ENCODE results near the gene SDF4.
"Not testable (repeated sequence)": the region's sequence is repeated elsewhere in the genome, so short reads cannot be mapped to it uniquely, and the experiment has no call there.

SDF4 gene

DNA sequence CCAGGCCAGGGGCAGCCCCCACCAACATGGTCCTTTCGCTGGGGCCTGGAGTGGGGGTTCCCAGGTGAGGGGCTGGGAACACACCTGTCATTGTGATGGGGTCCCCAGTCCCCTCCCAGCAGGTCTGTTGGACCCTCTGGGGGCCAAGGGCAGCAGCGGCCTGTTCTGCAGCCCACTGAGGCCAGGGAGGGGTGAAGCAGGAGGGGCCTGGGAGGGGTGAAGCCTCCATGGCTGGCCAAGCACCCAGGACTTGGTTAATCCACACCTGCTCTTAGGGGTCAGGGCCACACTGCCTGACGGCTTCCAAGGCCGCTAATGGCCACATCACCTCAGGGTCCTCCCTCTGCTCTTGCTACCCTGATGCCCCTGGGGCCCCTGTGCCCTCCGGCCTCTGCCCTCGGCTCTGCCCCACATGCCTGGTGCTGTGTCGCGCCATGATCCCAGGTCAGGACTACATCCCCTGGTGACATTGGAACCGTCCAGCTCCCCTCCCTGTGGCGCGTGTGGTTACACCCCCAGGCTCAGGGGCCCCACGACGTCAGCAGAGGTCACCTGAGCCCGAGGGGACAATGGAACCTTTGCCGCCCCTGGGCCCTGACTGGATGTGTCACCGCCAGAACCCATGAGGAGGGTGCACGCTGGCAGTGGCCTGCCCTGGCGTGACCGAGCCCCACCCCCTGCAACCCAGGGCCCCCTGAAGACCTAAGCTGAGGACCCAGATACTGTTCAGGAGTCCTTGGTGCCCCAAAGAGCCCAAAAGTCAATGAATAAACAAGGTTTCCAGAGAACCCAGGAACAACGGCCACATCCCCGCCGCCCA, 32.5 kb downstream of the SDF4 start:
- DNase-seq (ENCODE audit: low spot score): no peak

DNA sequence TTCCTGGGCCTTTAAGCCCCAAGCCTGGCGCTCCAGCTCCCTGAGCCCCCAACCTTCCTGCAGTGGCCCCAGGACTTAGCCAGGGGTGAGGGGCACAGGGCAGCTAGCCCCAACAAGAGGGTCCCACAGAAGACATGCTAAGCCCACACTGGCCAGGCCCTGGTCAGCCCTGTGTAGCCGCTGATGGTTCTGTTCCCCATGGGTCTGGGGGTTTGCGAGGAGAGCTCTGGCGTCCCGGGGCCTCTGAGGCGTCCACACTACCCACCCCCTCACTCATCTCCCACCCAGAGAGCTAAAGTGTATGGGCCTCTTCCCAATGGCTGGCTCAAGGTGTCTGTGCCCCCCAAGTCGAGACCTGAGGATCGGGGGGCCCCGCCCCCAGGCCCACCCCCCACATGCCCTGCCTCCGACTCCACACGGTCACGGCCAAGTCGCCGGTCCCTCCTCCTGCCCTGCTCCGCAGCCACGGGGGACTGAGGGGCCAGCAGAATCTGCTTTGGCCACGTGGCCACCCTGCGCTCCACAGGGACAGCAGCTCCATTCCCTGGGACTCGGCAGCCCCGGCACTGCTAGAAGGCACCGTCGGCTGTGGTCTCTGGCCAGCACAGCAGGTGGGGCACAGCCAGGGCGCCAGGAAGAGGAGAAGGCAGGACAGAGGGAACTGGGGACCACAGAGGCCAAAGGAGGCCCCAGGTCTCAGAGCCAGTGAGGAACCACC, 33.2 kb downstream of the SDF4 start:
- DNase-seq (ENCODE audit: low spot score): no peak

DNA sequence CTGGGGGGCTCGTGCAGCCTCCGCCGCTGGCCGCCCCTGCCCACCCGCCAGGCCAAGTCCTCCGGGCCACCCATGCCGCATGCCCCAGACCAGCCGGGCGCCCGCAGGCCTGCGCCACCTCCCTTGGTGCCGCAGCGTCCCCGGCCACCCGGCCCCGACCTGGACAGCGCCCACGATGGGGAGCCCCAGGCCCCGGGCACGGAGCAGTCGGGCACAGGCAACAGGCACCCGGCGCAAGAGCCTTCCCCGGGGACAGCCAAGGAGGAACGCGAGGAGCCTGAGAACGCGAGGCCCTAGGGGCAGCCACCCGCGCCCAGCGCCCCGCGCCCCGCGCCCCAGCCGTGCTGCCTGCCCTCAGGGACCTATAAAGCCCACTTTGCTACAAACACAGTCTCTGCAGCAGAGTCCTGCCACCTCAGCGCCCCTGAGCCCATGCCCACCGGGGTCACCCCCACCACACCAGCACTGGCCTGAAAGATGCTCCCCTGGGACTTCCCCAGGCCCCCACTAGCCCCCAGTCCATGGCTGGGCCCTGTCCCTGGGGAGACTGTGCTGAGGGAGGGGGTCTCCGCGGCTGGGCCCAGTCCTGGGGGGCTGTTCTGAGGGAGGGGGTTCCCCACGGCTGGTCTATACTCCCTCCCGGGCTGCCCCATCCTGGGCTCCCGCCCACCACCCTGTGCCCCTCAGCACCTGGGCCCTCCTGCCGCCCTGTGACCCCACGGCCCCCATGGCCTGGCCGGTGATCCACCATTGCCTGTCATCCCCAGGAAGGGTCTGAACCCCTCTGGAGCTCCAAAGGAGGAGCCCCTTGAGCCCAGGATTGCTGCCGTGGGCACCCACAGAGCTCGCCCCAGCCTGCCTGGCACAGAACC, 34.0 kb downstream of the SDF4 start:
- no peak for DNase-seq (ENCODE audit: low spot score)

DNA sequence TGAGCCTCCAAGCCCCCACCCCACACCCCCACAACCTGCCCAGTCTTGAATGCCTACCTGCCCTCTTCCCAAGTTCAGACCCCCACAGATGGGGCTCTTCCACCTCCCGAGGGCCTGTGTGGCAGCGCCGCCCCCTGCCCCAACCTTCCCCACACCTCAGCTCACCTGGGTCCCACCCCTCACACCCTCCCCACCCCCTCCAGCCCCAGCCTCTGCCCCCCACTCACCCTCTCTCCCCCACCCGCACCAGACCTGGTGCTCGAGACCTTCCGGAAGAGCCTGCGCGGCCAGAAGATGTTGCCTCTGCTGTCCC, 34.7 kb downstream of the SDF4 start:
- DNase-seq (ENCODE audit: low spot score): no peak

DNA sequence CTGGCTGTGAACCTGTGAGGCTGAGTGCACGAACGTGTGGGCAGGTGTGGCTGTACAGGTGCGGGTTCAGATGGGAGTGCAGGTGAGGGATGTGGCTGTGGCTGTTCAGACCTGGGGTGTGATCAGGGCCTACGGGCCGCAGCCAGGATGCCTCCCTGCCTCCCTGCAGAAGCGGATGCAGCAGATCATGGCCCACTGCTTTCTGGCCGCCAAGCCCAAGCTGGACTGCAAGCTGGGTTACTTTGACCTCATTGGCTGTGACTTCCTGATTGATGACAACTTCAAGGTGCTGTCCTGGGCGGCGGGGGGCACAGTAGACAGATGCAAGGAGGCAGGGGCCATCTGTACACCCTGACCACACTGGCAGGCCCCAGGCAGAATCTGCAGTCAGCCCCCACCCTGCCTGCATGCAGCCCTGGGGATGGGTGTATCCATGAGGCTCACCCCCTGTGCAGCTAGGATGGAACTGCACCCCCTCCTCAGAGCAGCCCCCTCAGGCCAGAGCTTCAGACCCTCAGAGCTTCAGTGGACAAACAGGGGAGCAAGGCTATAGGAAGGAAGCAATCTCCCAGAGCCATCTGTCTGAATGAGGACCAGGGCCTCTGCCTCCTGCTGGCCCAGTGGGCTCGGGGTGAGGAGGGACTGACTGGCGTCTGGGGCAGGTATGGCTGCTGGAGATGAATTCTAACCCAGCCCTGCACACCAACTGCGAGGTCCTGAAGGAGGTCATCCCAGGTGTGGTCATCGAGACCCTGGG, 35.2 kb downstream of the SDF4 start:
- DNase-seq (ENCODE audit: low spot score): no peak

DNA sequence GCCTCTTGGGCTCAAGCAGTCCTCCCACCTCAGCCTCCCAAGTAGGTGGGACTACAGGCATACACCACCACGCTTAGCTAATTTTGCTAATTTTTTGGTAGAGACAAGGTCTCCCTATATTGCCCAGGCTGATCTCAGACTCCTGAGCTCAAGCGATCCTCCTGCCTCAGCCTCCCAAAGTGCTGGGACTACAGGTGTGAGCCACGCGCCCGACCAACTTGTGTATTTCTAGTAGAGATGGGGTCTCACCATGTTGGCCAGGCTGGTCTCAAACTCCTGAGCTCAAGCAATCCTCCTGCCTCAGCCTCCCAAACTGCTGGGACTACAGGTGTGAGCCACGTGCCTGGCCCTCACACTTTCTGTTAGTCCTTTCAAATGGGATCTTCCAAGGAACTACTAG, 36.1 kb downstream of the SDF4 start:
- DNase-seq (ENCODE audit: low spot score): not testable (repeated sequence)

DNA sequence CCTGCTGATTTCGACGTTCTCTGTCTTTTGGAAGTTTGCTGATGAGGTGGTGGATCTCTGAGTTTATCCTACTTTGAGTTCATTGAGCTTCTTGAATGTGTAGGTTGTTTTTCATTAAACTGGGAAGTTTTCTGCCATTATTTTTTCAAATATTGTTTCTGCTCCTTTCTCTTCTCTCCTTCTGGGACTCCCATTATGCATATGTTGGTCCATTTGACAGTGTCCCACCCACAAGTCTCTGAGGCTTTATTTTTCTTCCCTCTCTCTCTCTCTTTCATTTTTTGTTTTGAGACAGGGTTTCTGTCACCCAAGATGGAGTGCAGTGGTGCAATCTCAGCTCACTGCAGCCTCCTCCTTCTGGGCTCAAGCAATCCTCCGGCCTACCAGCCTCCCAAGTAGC, 37.1 kb downstream of the SDF4 start:
- DNase-seq (ENCODE audit: low spot score): no peak

DNA sequence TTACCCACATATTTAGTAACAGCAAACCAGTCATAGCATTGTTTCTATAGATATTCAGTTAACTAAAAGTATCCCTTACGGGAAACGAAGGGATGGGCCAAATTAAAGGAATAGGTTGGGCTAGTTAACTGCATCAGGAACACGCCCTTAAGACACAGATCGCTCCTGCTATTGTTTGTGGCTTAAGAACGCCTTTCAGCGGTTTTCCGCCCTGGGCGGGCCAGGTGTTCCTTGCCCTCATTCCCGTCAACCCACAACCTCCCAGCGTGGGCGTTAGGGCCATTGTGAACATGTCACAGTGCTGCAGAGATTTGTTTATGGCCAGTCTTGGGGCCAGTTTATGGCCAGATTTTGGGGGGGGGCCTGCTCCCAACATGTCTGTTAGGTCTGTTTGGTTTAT, 40.1 kb downstream of the SDF4 start:
- DNase-seq (ENCODE audit: low spot score): no peak

DNA sequence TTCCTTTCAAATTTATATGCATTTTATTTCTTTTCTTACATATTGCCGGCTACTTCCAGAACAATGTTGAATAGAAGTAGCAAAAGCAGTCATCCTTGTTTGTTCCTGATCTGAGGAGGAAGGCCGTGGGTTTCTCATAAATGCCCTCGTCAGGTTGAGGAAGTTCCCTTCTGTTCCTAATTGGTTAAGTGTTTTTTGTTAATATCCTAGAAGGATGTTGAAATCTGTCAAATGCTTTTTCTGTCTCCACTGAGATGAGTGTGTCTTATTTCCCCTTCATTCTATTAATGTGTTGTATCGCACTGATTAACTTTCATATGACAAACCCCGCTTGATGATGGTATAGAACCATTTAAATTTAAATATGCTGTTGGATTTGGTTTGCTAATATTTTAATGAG, 42.7 kb downstream of the SDF4 start:
- no peak for DNase-seq (ENCODE audit: low spot score)

DNA sequence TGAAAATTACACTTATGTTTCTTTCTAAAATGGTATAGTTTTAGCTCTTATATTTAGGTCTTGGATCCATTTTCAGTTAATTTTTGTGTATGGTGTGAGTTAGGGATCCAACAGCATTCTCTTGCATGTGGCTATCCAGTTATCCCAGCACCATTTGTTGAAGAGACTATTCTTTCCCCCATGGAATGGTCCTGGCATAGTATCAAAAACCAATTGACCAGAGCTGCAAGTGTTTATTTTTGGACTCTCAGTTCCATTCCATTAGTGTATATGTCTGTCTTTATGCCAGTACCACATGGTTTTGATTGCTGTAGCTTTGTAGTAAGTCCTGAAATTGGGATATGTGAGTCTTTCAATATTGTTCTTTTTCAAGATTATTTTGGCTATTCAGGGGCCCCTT, 43.9 kb downstream of the SDF4 start:
- no peak for DNase-seq (ENCODE audit: low spot score)

DNA sequence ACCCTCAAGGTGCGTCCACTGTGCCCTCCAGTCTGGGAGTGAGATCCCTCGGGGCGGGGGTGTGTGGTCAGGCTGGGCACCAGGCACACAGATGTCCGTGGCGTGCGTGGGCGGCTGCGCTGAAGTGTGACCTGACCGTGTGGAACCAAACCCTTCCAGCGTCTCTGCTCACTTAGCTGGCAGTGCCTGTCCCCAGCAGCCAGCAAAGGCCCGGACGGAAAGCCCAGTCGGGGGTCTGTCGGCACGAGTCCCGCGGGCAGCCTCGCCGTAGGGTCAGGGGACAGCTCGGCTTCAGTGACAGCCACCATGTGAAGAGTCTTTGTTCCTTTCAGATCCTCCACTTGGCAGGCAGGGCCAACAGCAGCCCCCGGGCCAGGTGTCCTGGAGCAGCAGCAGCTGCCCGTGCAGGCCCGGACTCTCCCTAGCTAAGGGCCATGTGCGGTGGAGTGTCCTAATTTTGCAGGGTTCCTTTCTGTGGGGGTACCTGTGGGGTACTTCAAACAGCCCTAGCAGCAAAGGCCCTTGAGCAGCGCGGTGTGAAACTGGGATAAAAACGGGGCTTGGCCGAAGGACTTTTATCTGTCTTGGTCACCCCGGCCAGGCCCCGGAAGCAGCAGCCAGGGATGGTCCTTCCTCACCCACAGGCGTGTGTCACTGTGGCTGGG, 46.6 kb downstream of the SDF4 start:
- DNase-seq (ENCODE audit: low spot score): no peak

DNA sequence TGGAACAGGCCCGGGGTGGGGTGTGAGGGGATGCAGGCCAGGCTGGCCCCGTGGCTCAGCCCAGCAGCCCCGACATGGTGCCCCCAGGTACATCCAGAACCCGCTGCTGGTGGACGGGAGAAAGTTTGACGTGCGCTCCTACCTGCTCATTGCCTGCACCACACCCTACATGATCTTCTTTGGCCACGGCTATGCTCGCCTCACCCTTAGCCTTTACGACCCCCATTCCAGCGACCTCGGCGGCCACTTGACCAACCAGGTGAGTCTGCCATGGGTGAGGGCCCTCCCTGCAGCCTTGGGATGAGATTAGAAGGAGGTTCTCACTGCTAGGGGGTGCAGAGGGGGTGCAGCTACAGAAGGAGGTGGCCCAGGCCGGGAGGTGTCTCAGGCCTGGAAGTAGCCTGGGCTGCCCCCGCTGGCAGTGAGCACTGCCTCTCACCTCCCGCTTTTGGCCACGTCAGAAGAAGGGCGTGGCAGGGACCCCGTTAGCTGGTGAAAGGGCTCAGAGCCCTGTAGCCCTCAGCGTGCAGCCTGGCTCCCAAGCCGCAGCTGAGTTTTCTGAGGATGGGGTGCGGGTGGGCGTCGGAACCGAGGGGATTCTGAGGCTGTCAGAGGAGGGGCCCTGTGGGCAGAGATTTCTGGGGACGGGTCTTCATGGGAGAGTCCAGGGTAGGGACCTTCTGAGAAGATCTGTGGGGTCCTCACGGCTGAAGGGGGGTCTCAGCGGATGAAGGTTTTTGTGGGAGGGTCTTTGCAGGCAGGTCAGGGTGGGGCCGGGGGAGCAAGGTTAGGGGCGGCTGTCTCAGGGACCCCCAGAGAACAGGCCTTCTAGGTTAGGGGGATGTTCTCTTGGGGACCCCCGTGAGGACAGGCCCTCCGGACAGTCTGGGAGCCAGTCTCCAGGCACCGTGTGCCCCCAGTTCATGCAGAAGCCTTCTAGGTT, 47.7 kb downstream of the SDF4 start:
- DNase-seq (ENCODE audit: low spot score): no peak

DNA sequence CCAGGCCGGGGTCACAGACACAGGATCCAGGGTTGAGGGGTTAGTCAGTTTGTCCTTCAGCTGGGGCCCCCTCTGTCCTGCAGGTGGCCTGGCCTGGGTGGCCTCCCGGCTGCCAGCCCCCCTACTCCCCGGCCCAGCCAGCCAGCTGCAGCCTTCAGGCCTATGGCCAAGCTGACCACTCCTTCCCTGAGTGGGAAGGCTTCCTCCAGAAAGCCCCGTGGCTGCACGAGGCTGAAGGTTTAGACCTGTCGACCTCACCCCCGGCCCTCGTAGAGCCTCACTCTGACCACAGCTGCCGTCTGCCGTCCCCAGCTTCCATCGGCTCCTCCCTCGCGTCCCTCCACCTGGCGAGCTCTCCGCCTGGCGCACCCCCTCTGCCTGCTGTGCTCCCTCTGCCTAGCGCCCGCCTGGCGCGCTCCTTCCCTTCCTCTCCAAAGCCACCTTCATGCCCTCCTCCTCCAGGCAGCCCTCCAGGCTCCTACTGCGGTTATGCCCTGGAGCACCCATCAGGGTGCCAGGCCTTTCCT, 48.5 kb downstream of the SDF4 start:
- no peak for DNase-seq (ENCODE audit: low spot score)

DNA sequence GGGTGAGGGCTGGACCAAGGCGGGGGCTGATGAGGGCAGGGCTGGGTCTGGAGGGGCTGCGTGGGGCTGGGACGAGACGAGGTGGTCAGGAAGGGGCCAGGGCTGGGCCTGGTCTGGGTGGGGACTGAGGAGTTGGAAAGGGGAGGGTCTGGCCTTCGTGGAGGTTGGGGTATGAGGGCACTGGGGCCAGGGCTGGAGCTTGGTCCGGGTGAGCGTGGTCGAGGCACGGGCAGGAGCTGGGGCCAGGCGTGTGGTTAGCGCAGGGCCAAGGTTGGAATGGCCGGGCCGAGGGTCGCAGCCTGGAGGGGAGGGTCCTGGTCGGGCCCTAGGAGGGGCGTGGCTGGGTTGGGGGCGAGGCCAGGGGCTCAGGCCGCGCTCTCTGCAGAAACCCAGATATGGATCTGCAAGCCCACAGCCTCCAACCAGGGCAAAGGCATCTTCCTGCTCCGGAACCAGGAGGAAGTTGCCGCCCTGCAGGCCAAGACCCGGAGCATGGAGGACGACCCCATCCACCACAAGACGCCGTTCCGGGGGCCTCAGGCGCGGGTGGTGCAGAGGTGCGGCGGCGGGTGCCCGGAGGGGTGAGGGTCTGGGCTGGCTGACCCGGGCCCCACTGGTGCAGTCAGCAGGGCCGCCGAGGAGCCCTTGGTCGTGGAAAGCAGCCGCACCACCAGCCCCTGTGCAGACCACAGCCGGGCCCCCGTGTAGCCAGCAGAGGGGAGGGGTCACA, 49.1 kb downstream of the SDF4 start:
- no peak for DNase-seq (ENCODE audit: low spot score)

DNA sequence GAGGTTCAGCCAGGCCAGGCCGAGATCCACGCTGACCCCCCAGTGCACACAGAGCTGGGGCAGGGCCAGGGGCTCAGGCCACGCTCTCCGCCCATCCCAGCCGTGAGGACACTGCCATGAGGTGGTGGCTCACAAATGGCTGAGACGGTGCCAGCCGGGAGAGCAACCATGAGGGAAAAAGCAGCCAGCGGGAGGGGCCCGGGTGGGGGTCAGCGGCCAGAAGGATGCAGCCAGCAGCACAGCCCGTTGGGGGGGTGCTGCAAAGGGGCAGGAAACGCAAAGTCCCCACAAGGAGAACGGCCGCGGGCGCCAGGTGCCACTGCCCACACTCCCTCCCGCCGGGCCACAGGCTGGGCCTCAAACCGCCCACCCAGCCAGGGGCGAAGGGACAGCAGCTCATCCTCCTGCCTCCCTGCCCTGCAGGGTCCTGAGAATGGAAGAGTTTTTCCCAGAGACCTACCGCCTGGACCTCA, 49.8 kb downstream of the SDF4 start:
- no peak for DNase-seq (ENCODE audit: low spot score)

DNA sequence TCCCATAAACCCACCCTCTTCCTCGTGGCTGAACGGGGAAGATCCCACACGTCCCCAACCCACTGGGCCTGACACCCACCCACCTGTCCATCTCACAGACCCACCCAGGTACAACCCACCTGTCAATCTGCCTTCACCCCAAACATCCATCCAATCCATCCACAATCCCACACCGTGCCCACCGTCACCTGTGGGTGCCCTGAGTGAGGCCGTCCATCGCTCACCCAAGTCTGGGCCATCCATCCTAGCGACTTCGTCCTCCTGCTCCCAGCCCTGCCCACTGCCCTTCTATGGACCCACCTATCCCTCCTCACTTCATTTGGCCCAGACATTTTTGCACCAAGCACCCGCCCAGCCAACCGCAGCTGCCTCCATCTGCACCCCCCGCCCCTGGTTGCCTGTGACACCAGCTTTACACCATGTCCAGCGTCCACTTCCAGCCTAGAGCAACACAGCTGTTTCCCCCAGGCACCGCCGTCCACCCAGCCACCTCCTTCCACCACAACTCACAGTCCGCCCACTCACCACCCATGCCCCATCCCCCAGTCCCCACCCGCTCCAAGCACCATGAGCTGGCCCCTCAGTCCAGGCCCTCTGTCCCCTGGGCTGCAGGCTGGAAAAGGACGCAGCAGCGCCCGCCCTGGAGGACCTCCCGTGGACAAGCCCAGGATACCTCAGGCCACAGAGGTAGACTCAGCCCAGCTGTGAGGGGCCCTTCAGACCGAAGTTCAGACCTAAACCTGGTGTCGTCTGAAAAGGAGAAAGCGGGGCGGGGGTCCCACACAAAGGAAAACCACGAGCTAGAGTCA, 50.5 kb downstream of the SDF4 start:
- DNase-seq (ENCODE audit: low spot score): no peak

DNA sequence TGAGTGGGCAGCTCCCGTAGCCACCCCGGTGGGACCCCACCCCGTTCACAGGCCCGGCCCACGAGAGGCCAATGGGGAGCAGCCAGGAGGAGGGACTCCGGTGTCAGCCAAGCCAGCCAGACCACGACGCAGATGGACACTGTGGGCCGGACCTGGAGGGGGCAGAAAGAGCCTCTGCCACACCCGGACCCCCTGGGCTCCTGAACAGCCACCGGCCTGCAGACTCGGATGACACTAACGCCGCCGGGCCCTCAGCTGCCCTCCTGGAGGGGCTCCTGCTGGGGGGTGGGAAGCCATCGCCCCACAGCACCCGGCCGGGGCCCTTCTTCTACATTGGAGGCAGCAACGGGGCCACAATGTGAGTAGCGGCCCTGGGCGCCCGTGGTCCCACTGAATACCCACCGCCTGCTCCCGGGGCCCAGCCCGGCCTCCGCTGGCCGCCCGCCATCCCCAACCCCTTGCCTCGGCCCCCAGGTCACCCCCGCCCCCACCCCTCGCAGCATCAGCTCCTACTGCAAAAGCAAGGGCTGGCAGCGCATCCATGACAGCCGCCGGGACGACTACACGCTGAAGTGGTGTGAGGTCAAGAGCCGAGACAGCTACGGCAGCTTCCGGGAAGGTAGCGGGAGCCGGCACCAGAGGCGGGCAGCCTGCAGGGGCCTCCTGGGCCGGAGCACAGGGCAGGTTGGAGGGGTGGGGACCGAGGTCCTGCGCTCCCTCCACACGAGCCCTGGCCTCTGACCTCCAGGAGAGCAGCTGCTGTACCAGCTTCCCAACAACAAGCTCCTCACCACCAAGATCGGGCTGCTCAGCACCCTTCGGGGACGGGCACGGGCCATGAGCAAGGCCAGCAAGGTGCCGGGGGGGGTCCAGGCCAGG, 51.6 kb downstream of the SDF4 start:
- DNase-seq (ENCODE audit: low spot score): no peak

Data from AG08395 (cell line).